ENCODE results near the gene PANX2.
"Not testable (repeated sequence)": the region's sequence is repeated elsewhere in the genome, so short reads cannot be mapped to it uniquely, and the experiment has no call there.

The PANX2 gene

GRCh38 chr22:50157709-50158375 is 12.7 kb upstream of the PANX2 start:
- no peak overlapping the region for H3K4me3 ChIP-seq (replicated peaks; ENCODE audit: low read depth, low read length)
- no peak for TF ChIP-seq CTCF (IDR thresholded peaks at IDR 0.05; ENCODE audit: low read length, missing control alignments)
- DNase-seq (ENCODE audit: low read depth), result no peak

- no peak overlapping the region for H3K4me3 ChIP-seq (replicated peaks; ENCODE audit: low read depth, low read length)
- TF ChIP-seq CTCF (IDR thresholded peaks at IDR 0.05; ENCODE audit: low read length, missing control alignments), result no peak
- DNase-seq (ENCODE audit: low read depth), result no peak
Observed at GRCh38 chr22:50160947-50161346, 9.6 kb upstream of the PANX2 start.

- no peak overlapping the region for H3K4me3 ChIP-seq (replicated peaks; ENCODE audit: low read depth, low read length)
- no peak for TF ChIP-seq CTCF (IDR thresholded peaks at IDR 0.05; ENCODE audit: low read length, missing control alignments)
- DNase-seq (ENCODE audit: low read depth), result no peak
Observed at GRCh38 chr22:50161508-50162390, 8.8 kb upstream of the PANX2 start.

GRCh38 chr22:50162391-50162956 is 8.1 kb upstream of the PANX2 start:
- no peak for DNase-seq (ENCODE audit: low read depth)
- no peak overlapping the region for H3K4me3 ChIP-seq (replicated peaks; ENCODE audit: low read depth, low read length)
- TF ChIP-seq CTCF (IDR thresholded peaks at IDR 0.05; ENCODE audit: low read length, missing control alignments), result no peak

GRCh38 chr22:50165436-50166123 is 5.0 kb upstream of the PANX2 start:
- TF ChIP-seq CTCF (IDR thresholded peaks at IDR 0.05; ENCODE audit: low read length, missing control alignments), result no peak
- H3K4me3 ChIP-seq (replicated peaks; ENCODE audit: low read depth, low read length), result no peak overlapping the region
- DNase-seq (ENCODE audit: low read depth), result no peak

- no peak overlapping the region for H3K4me3 ChIP-seq (replicated peaks; ENCODE audit: low read depth, low read length)
- TF ChIP-seq CTCF (IDR thresholded peaks at IDR 0.05; ENCODE audit: low read length, missing control alignments), result no peak
- no peak for DNase-seq (ENCODE audit: low read depth)
Observed at GRCh38 chr22:50167689-50168489, 2.6 kb upstream of the PANX2 start.

GRCh38 chr22:50168490-50169180 is 1.9 kb upstream of the PANX2 start:
- not testable (repeated sequence) for DNase-seq (ENCODE audit: low read depth)

More at GRCh38 chr22:50168490-50169180, 1.9 kb upstream of the PANX2 start:
- not testable (repeated sequence) for H3K4me3 ChIP-seq (replicated peaks; ENCODE audit: low read depth, low read length)
